Prostate gland (tissue), 2 donors: ENCODE measurements around the gene ABCC4. TPM values are rescaled to one million over a fixed set of nuclear protein-coding genes. Genes with fewer than 3 reads are reported as not detected.

Experiments used
- DNase-seq: peaks from one replicate; pipeline ENCODE4 v3.0.0-alpha.2; 2019; ENCODE audit warnings: low spot score
- H3K27ac ChIP-seq, 2 donors: fragments of 200-600 bp; sonication (generic); 2 replicates each; pipeline ENCODE4 v1.5.1; 2017 to 2019
- H3K27me3 ChIP-seq: fragments of 200-600 bp; sonication (generic); replicated peaks from 2 replicates; pipeline ENCODE4 v1.5.1; 2019; ENCODE audit not compliant: insufficient read depth
- H3K36me3 ChIP-seq, 2 donors: fragments of 200-600 bp; sonication (generic); 1 replicate in 1 of 2; 2 replicates in 1 of 2; pipeline versions ENCODE4 v1.5.1 to v1.8.1; 2017 to 2019
- H3K4me1 ChIP-seq: fragments of 200-600 bp; sonication (generic); replicated peaks from 2 replicates; pipeline ENCODE4 v1.5.1; 2019
- H3K4me3 ChIP-seq, 2 donors: fragments of 200-600 bp; sonication (generic); 2 replicates each; pipeline ENCODE4 v1.5.1; 2017 to 2019
- H3K9me3 ChIP-seq: fragments of 200-600 bp; sonication (generic); 2 replicates; pipeline ENCODE4 v1.5.1; 2017
- CTCF ChIP-seq, 4 experiments: fragments of 200-600 bp in 2 of 4; fragments of 450-650 bp in 2 of 4; sonication (generic) in 2 of 4; IDR thresholded peaks; 1 replicate in 3 of 4; 2 replicates in 1 of 4; pipeline ENCODE4 v1.5.1; 2016 to 2019; ENCODE audit warnings: antibody characterized with exemption in 4 of 4, mild to moderate bottlenecking in 2 of 4, moderate library complexity in 2 of 4
- POLR2A ChIP-seq: fragments of 450-650 bp; IDR thresholded peaks from one replicate; pipeline ENCODE4 v1.6.1; 2016; ENCODE audit warnings: antibody characterized with exemption, mild to moderate bottlenecking
- POLR2AphosphoS5 ChIP-seq: sonication (generic); formaldehyde crosslinking; IDR thresholded peaks from one replicate; pipeline ENCODE4 v1.6.1; 2017; ENCODE audit warnings: antibody characterized with exemption
- WGBS: methylation state at CpG from one replicate; pipeline ENCODE4 v1.1.5; 2018; 5-methylcytosine and 5-hydroxymethylcytosine counted together
- intact Hi-C: fragments of 100-400 bp; cut with DNase I; formaldehyde crosslinking; loops from one replicate; pipeline ENCODE4 v1.14.2; 2022
- total RNA-seq, 2 donors: library from RNA; depleted of rRNA; stranded (reverse); fragments of >200 nt; gene quantifications; one replicate each; pipeline ENCODE4 v1.1.0, GENCODE V29; 2016

Gene ABCC4
- total RNA-seq, 2 donors from 2014 or later = 33.3 to 48.4 TPM

GRCh38 chr13:95091755-95092154 lies 209.5 kb downstream of the ABCC4 start:
- H3K9me3 ChIP-seq = no peaks in the 10 kb centered on the region
- no peaks in the 10 kb centered on the region for H3K27me3 ChIP-seq
- H3K36me3 ChIP-seq = no peaks in the 10 kb centered on the region
- H3K27ac ChIP-seq = no peak overlapping the region
- intact Hi-C loops = no loop called here
- H3K4me3 ChIP-seq = no peak overlapping the region
- 67% methylated on average over 3 of the region's 3 CpGs for WGBS
- no peak for TF ChIP-seq POLR2A
- H3K4me1 ChIP-seq = no peaks in the 10 kb centered on the region
- DNase-seq = no peak

- no peak for DNase-seq
- no peak overlapping the region for H3K4me3 ChIP-seq
- intact Hi-C loops = no loop called here
- no peaks in the 10 kb centered on the region for H3K4me1 ChIP-seq
- no peak overlapping the region for H3K27ac ChIP-seq
- H3K27me3 ChIP-seq = no peaks in the 10 kb centered on the region
- TF ChIP-seq POLR2AphosphoS5 (no peak), CTCF (IDR thresholded peaks at IDR 0.05) (no peak), POLR2A (no peak)
- H3K9me3 ChIP-seq = no peaks in the 10 kb centered on the region
- H3K36me3 ChIP-seq = peaks cover 0 to 1% of the 10 kb centered on the region in 2 donors
- 71% methylated on average over 3 of the region's 3 CpGs for WGBS
These were observed 213.4 kb downstream of the ABCC4 start for GRCh38 chr13:95087746-95088305.

GRCh38 chr13:95086761-95087160 lies 214.5 kb downstream of the ABCC4 start:
- DNase-seq = no peak
- no peak overlapping the region for H3K4me3 ChIP-seq
- no peaks in the 10 kb centered on the region for H3K9me3 ChIP-seq
- no peak overlapping the region for H3K27ac ChIP-seq
- no peaks in the 10 kb centered on the region for H3K27me3 ChIP-seq
- WGBS = 68% methylated on average over 2 of the region's 2 CpGs
- intact Hi-C loops = no loop called here
- peaks cover 0 to 2% of the 10 kb centered on the region in 2 donors for H3K36me3 ChIP-seq
- no peaks in the 10 kb centered on the region for H3K4me1 ChIP-seq
- TF ChIP-seq POLR2A = no peak
- TF ChIP-seq POLR2AphosphoS5 = no peak
- TF ChIP-seq CTCF (IDR thresholded peaks at IDR 0.05) = no peak

- Histone ChIP-seq H3K27me3 (no peaks in the 10 kb centered on the region), H3K4me3 (no peak overlapping the region), H3K4me1 (no peaks in the 10 kb centered on the region), H3K27ac (no peak overlapping the region), H3K36me3 (peaks cover 0 to 2% of the 10 kb centered on the region in 2 donors), H3K9me3 (no peaks in the 10 kb centered on the region)
- TF ChIP-seq POLR2A (no peak), POLR2AphosphoS5 (no peak), CTCF (IDR thresholded peaks at IDR 0.05) (no peak)
- WGBS = 92% methylated on average over 3 of the region's 3 CpGs
- intact Hi-C loops = no loop called here
- DNase-seq = no peak
These were observed 217.5 kb downstream of the ABCC4 start for GRCh38 chr13:95083758-95084157.

GRCh38 chr13:95083066-95083465 lies 218.2 kb downstream of the ABCC4 start:
- no peak overlapping the region for H3K4me3 ChIP-seq

More at GRCh38 chr13:95083066-95083465, 218.2 kb downstream of the ABCC4 start:
- no peak overlapping the region for H3K27ac ChIP-seq
- no peak for DNase-seq
- intact Hi-C loops = no loop called here
- no peaks in the 10 kb centered on the region for H3K27me3 ChIP-seq
- peaks cover 0 to 2% of the 10 kb centered on the region in 2 donors for H3K36me3 ChIP-seq
- H3K4me1 ChIP-seq = no peaks in the 10 kb centered on the region
- TF ChIP-seq POLR2AphosphoS5 = no peak
- no peak for TF ChIP-seq CTCF (IDR thresholded peaks at IDR 0.05)
- TF ChIP-seq POLR2A = no peak
- 93% methylated on average over 7 of the region's 7 CpGs for WGBS
- H3K9me3 ChIP-seq = no peaks in the 10 kb centered on the region
